HG03457 (cell line): ENCODE data around the gene NMBR.
"Not testable (repeated sequence)": the region's sequence is repeated elsewhere in the genome, so short reads cannot be mapped to it uniquely, and the experiment has no call there.

Source experiments
- ATAC-seq: cut with Tn5 transposase; IDR thresholded peaks from one replicate; pipeline ENCODE4 v1.9.1; 2021; ENCODE audit warnings: moderate number of reproducible peaks; ENCODE audit not compliant: unreplicated experiment

NMBR gene

GRCh38 chr6:142062861-142063260 lies 84.1 kb downstream of the NMBR start:
- ATAC-seq = not testable (repeated sequence)

GRCh38 chr6:142058551-142059290 lies 88.2 kb downstream of the NMBR start:
- ATAC-seq = no peak

GRCh38 chr6:142055219-142055618 lies 91.7 kb downstream of the NMBR start:
- ATAC-seq = peak; percentile 99

GRCh38 chr6:142051404-142051803 lies 95.5 kb downstream of the NMBR start:
- no peak for ATAC-seq

DNA sequence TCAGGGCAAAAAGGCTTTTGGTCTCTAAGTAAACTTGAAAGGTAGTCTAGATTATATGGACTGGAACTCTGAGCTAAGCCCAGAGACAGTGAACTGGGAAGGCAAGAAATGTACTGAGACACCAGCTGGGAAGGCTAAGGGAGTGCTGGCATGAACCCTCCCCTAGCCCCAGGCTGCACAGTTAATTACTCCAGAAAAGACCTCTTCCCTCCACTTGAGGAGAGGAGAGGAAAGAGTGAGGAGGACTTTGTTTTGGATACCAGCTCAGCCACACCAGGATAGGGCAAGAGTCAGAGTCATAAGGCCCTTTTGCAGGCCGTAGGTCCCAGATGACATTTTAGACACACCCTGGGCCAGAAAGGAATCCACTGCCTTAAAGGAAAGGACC lies 98.3 kb downstream of the NMBR start:
- no peak for ATAC-seq

DNA sequence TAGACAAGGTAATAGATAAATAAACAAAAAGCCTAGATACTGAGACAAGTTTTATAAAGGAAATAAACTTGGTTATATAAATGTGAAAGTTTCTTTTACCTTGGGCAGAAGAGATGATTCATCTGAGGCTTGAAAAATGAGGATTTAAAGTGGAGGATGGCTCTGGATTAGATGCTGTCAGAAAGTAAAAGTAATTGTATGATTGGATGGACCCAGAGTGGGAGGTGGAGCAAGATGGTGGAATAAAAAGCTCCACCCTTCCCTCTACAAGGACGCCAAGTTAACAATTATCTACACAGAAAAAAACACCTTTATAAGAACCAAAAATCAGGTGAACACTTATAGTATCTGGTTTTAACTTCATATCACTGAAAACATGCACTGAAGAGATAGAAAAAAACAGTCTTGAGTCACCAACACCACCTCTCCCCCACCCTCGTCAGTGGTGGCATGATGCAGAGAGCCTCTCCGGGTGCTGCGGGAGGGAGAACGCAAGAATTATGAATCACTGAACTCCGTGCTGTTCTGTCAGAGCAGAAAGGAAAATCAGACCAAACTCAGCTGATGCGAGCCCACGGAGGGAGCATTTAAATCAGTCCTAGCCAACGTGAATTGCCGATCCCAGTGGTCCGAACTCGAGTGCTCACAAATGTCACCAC lies 98.9 kb downstream of the NMBR start:
- no peak for ATAC-seq

- ATAC-seq = no peak
These were observed 101.3 kb downstream of the NMBR start for GRCh38 chr6:142045380-142046278.

GRCh38 chr6:142035890-142036289 lies 111.0 kb downstream of the NMBR start:
- no peak for ATAC-seq

DNA sequence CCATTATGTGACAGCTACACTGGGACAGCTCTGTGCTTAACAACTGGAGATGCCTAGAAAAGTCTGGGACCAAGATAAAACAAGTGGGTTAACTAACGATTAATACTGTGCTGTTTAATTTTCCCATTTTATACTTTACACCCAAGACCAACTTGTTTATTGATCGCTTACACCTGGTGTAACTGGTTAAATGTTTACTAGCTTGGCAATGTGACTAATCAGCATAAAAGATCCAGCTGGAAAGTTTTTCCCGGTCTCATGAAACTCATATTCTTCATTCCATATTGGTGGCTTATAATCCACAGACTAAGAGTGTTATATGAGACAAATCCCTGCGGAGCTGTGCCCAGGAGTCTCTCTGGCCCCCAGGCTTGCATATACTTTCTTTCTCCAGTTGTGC lies 115.9 kb downstream of the NMBR start:
- ATAC-seq = no peak

DNA sequence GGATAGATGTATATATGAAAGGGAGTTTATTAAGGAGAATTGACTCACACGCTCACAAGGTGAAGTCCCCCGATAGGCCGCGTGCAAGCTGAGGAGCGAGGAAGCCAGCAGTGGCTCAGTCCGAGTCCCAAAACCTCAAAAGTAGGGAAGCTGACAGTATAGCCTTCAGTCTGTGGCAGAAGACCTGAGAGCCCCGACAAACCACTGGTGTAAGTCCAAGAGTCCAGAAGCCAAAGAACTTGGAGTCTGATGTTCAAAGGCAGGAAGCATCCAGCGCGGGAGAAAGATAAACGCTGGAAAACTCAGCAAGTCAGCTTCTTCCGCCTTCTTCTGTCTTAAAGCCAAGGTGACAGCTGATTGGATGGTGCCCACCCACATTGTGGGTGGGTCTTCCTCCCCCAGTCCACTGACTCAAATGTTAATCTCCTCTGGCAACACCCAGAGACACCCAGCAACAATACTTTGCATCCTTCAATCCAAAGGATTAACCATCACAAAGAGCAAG lies 116.8 kb downstream of the NMBR start:
- ATAC-seq = no peak

GRCh38 chr6:142028527-142028926 lies 118.4 kb downstream of the NMBR start:
- ATAC-seq = no peak

DNA sequence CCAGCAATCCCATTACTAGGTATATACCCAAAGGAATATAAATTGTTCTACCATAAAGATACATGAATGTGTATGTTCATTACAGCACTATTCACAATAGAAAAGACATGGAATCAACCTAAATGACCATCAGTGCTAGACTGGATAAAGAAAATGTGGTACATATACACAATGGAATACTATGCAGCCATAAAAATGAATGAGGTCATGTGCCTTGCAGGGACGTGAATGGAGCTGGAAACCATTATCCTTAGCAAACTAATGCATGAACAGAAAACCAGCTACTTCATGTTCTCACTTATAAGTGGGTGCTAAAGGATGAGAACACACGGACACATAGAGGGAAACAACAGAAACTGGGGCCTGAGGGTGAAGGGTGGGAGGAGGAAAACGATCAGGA lies 119.1 kb downstream of the NMBR start:
- not testable (repeated sequence) for ATAC-seq

GRCh38 chr6:142027074-142027473 lies 119.8 kb downstream of the NMBR start:
- ATAC-seq = no peak

- no peak for ATAC-seq
These were observed 120.5 kb downstream of the NMBR start for GRCh38 chr6:142026471-142026870.
